GM12878 (cell line): Measurements from ENCODE around the gene YY1. TPM values are rescaled to one million over a fixed set of nuclear protein-coding genes. Genes with fewer than 3 reads are reported as not detected.

Experiments used
- ATAC-seq: fragments of 200-7000 bp; cut with Tn5 transposase; 3 replicates; pipeline ENCODE4 v1.9.1; 2020; ENCODE audit warnings: mild to moderate bottlenecking, moderate library complexity
- BruUV-seq: library from RNA; stranded (reverse); fragments of 400-500 nt; replicated peaks from 2 replicates; lab custom pipeline; 2021; lab: Mats Ljungman, UMichigan
- CTCF ChIA-PET: fragments of 300-600 bp; sonication (Branson Sonifier 250); formaldehyde crosslinking; extraction: SDS; loops from one replicate; lab custom pipeline; 2021; ENCODE audit warnings: inconsistent platforms; lab: Yijun Ruan, JAX
- POLR2A ChIA-PET: fragments of 350-600 bp; formaldehyde crosslinking; extraction: SDS; loops from one replicate; lab custom pipeline; 2021; ENCODE audit warnings: inconsistent platforms; lab: Charles Lee
- RAD21 ChIA-PET: fragments of 300-600 bp; sonication (Branson Sonifier 250); formaldehyde crosslinking; loops from one replicate; lab custom pipeline; 2023; ENCODE audit warnings: antibody characterized with exemption; ENCODE audit not compliant: unreplicated experiment; lab: Charles Lee
- SMC1A ChIA-PET: fragments of 300-600 bp; sonication (Branson Sonifier 250); formaldehyde crosslinking; loops from one replicate; lab custom pipeline; 2023; ENCODE audit not compliant: unreplicated experiment, uncharacterized antibody; lab: Charles Lee
- DNase-seq: peaks from one replicate; pipeline ENCODE4 v3.0.0-alpha.2; 2011; ENCODE audit warnings: low read depth, low spot score
- FAIRE-seq: peaks from 3 replicates; lab custom pipeline; 2011; peaks lifted over from hg19 to GRCh38; lab: Jason Lieb, UNC
- H2AFZ ChIP-seq: 2 replicates; pipeline ENCODE4 v1.6.0; 2011; ENCODE audit warnings: low read depth, low read length, control low read depth; ENCODE audit not compliant: control insufficient read depth
- H3K27ac ChIP-seq: 2 replicates; pipeline ENCODE4 v1.5.1; 2011; ENCODE audit warnings: control low read depth; ENCODE audit not compliant: control insufficient read depth, insufficient read depth
- H3K27me3 ChIP-seq, 2 experiments: replicated peaks in 1 of 2; 2 replicates each; pipeline versions ENCODE4 v1.6.0 to v1.6.1; 2011; ENCODE audit warnings: low read length in 1 of 2; ENCODE audit not compliant: control insufficient read depth in 2 of 2, insufficient read depth in 2 of 2
- H3K36me3 ChIP-seq, 2 experiments: 2 replicates each; pipeline ENCODE4 v1.5.1; 2011; ENCODE audit warnings: low read length in 1 of 2; ENCODE audit not compliant: control insufficient read depth in 2 of 2, insufficient read depth in 2 of 2
- H3K4me1 ChIP-seq: 2 replicates; pipeline ENCODE4 v1.6.1; 2011; ENCODE audit warnings: mild to moderate bottlenecking, low read length, moderate library complexity, mixed read lengths; ENCODE audit not compliant: control insufficient read depth, insufficient read depth
- H3K4me2 ChIP-seq: 2 replicates; pipeline ENCODE4 v1.6.0; 2011; ENCODE audit warnings: control low read depth; ENCODE audit not compliant: control insufficient read depth, insufficient read depth
- H3K4me3 ChIP-seq: fragments of 200-600 bp; sonication (generic); 2 replicates; pipeline ENCODE4 v1.5.1; 2016
- H3K79me2 ChIP-seq: 2 replicates; pipeline ENCODE4 v1.6.0; 2011; ENCODE audit warnings: low read length; ENCODE audit not compliant: control insufficient read depth, insufficient read depth
- H3K9ac ChIP-seq: 2 replicates; pipeline ENCODE4 v1.8.0; 2011; ENCODE audit warnings: low read length, control low read depth, mixed read lengths; ENCODE audit not compliant: control insufficient read depth, insufficient read depth
- H3K9me3 ChIP-seq: replicated peaks from 3 replicates; pipeline ENCODE4 v1.5.1; 2011; ENCODE audit warnings: mild to moderate bottlenecking, low read length; ENCODE audit not compliant: control insufficient read depth, insufficient read depth
- H4K20me1 ChIP-seq: 2 replicates; pipeline ENCODE4 v1.6.0; 2011; ENCODE audit not compliant: control insufficient read depth, insufficient read depth
- DPF2 ChIP-seq: fragments of 450-650 bp; IDR thresholded peaks from 2 replicates; pipeline ENCODE4 v1.6.1; 2017; ENCODE audit warnings: mild to moderate bottlenecking
- NRF1 ChIP-seq: conservative IDR thresholded peaks from 2 replicates; pipeline ENCODE4 v1.6.1; 2011; ENCODE audit warnings: mild to moderate bottlenecking, low read depth, low read length, improper control_type of control experiment
- POLR2A ChIP-seq: IDR thresholded peaks from 2 replicates; pipeline ENCODE4 v1.6.1; 2011; ENCODE audit warnings: low read depth, mild to moderate bottlenecking, low read length
- WGBS: methylation state at CpG from one replicate; pipeline ENCODE4 v1.1.6; 2016; ENCODE audit warnings: low lambda C conversion rate; ENCODE audit not compliant: insufficient replicate concordance, insufficient coverage; ENCODE audit errors: missing lambda C conversion rate; 5-methylcytosine and 5-hydroxymethylcytosine counted together
- in situ Hi-C: fragments of 300-500 bp; cut with MboI; formaldehyde crosslinking; loops from 9 replicates; pipeline ENCODE4 v1.14.3; 2018; ENCODE audit warnings: mixed read lengths
- intact Hi-C: fragments of 100-400 bp; cut with micrococcal nuclease; formaldehyde crosslinking; loops from one replicate; pipeline ENCODE4 v1.14.2; 2022; ENCODE audit not compliant: unreplicated experiment
- polyA plus RNA-seq, 11 experiments: library from polyadenylated mRNA; depleted of rRNA in 4 of 11; unstranded in 6 of 11; stranded (reverse) in 5 of 11; fragments of >200 nt; fragmentation: Nextera tagmentation in 4 of 11; fragmentation: Illumina TruSeq in 1 of 11; extraction: Ambion mirVana in 4 of 11; extraction: Trizol in 1 of 11; gene quantifications; 1 replicate in 1 of 11; 2 replicates in 10 of 11; pipeline versions ENCODE4 v1.2.1 to v1.2.3, GENCODE V29; 2011 to 2016; ENCODE audit warnings: inconsistent platforms in 2 of 11, missing spikeins in 2 of 11, low read depth in 1 of 11
- total RNA-seq, 4 experiments: library from RNA; depleted of rRNA in 3 of 4; stranded (reverse); fragments of >200 nt in 3 of 4; fragmentation: Illumina TruSeq in 1 of 4; extraction: Trizol in 1 of 4; gene quantifications; 2 replicates each; pipeline versions ENCODE4 v1.2.1 to v1.2.3, GENCODE V29; 2013 to 2021
- TF ChIP-seq, protein P1 (sequence below): fragments of 450-650 bp; conservative IDR thresholded peaks from 2 replicates; pipeline ENCODE4 v1.6.1; 2017; ENCODE audit warnings: mild to moderate bottlenecking, moderate library complexity

Gene YY1
- total and polyA plus RNA-seq, 10 of the 15 experiments (the other 5 are each of a cell fraction or from before 2014, with no cell fraction given), result 23.7 to 74.0 (median 39.9) TPM

DNA sequence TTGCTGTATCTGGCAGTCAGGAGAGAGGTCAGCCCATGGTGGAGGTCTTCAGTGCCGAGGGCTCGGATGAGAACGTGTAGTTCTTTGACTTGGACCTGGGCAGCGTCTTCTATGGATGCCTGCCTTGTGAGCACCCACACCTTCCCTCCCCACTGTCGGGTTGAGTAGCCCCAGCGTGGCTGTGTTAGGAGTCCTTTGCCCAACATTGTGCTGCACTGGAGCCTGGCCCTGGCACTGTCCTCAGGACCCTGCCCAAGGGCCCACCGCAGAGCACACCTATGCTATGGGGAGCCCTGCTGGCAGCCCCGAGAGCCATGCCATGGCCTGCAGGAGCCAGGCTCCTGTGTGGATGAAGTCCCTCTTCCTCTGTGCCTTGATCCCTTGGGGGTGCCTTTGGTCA is 40.6 kb downstream of the YY1 start (continued):
- TF ChIP-seq, protein P1, sequence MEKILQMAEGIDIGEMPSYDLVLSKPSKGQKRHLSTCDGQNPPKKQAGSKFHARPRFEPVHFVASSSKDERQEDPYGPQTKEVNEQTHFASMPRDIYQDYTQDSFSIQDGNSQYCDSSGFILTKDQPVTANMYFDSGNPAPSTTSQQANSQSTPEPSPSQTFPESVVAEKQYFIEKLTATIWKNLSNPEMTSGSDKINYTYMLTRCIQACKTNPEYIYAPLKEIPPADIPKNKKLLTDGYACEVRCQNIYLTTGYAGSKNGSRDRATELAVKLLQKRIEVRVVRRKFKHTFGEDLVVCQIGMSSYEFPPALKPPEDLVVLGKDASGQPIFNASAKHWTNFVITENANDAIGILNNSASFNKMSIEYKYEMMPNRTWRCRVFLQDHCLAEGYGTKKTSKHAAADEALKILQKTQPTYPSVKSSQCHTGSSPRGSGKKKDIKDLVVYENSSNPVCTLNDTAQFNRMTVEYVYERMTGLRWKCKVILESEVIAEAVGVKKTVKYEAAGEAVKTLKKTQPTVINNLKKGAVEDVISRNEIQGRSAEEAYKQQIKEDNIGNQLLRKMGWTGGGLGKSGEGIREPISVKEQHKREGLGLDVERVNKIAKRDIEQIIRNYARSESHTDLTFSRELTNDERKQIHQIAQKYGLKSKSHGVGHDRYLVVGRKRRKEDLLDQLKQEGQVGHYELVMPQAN, result no peak
- TF ChIP-seq POLR2A (peak; percentile 47; the same call in 1 of the 2 replicates), DPF2 (no peak)

DNA sequence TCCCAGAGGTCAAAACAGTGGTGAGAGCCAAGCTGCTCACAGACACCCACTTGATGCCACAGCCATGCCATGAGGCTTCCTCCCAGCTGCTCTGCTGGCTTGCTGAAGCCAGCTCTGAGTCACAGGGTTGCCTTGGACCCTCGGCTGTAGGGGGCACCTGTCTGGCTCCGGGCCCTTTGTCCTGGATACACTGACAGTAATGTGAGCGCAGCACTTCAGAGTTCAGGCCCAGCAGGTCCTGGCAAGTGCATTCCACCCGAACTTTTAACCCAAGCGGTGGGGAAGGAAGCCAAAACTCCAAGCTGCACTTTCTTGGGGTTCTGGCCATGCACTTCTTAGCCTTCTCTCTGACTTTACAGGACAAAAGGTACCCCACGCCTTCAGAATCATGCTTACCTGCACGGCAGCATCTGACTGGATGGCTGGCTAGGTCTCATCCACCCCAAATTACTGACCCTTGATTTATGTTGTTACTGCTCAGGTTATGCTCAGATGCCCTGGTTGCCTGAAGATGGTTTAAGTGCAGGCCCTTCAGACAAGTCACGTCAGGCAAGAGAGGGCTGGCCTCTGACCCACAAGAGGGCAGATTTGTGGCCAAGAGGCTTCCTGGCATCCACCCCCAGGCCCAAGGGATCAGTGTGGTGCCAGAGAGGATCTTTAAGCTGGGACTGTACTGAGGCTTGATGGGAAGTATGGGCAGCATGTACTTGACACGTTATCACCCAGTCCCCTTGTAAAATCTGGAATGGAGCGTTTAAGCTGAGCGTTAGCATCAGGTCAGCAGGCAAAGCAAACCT is 42.5 kb downstream of the YY1 start:
- peaks cover 14% of the 10 kb centered on the region for H3K79me2 ChIP-seq
- H4K20me1 ChIP-seq, result no peaks in the 10 kb centered on the region

More for the DNA sequence above, 42.5 kb downstream of the YY1 start:
- ChIA-PET RAD21 (interaction anchor here (1.2 kb wide), 1 partner anchor 89 kb away, joined by 3 read pairs; no protein-coding TSS in a partner anchor), SMC1A (interaction anchor here (1.3 kb wide), 1 partner anchor 96 kb away, joined by 3 read pairs; no protein-coding TSS in a partner anchor), CTCF (interaction anchor here (2.5 to 5.3 kb wide), 2 partner anchors 21 to 97 kb away, joined by 6 to 50 read pairs; partner anchors contain the start of gene WDR25), POLR2A (no interaction called here)
- 83% methylated on average over 11 of the region's 11 CpGs for WGBS
- Histone ChIP-seq H3K4me3 (no peak overlapping the region), H3K9ac (no peak overlapping the region), H3K4me2 (no peak overlapping the region), H2AFZ (no peak overlapping the region), H3K27me3 (no peaks in the 10 kb centered on the region), H3K4me1 (0 out of 2 replicates have a peak, but pooled peaks cover 5% of the 10 kb centered on the region), H3K36me3 (peaks cover 12 to 15% of the 10 kb centered on the region in 2 experiments), H3K27ac (no peak overlapping the region), H3K9me3 (no peaks in the 10 kb centered on the region)
- no TSS peak for BruUV-seq
- DNase-seq (no peak), FAIRE-seq (no peak), ATAC-seq (no peak)
- no peak for TF ChIP-seq NRF1
- TF ChIP-seq POLR2A, result peak; percentile 18; the same call in 1 of the 2 replicates
- in situ Hi-C loops, result loop anchor here (10.0 kb wide), 1 partner anchor 363 kb away; no protein-coding TSS in a partner anchor
- intact Hi-C loops, result no loop called here
